ENCODE measurements around the gene SFTPB.

GRCh38 chr2:85706599-85707296, 38.7 kb upstream of the SFTPB start:
- no peak for TF ChIP-seq CTCF (IDR thresholded peaks at IDR 0.05; ENCODE audit: borderline replicate concordance, extremely low read depth, low read length, poor library complexity, severe bottlenecking)
- no peak for TF ChIP-seq EZH2 (IDR thresholded peaks at IDR 0.05; ENCODE audit: borderline replicate concordance, low read depth, low read length, severe bottlenecking)

Measured in DND-41 (cell line).